ENCODE data around the gene ATP6V1E1. TPM values are rescaled to one million over a fixed set of nuclear protein-coding genes. Genes with fewer than 3 reads are reported as not detected.

ATP6V1E1 gene
- total and polyA plus RNA-seq, 10 of the 15 experiments (the other 5 are each of a cell fraction or from before 2014, with no cell fraction given): 66.7 to 128 (median 87.9) TPM

DNA sequence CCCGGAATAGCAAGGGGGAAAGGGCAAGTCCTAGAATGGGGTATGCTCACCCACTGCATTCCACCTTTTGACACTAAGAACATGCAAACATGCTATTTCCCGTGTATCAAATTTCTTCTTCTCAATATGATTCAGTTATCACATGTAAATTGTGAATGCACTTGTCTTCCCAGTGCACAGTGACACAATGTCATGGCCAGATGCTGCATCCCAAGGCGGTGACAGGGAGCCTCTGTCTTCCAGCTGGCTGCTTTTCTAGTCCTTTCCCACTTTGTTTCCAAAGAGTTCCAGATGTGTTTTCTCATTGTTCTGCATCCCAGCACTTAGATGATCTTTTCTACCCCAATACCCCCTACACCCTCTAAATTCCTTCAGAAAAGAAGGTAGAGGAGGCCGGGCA lies 52.9 kb downstream of the ATP6V1E1 start:
- Histone ChIP-seq H4K20me1 (ENCODE audit: control insufficient read depth, insufficient read depth) (no peaks in the 10 kb centered on the region), H3K9ac (ENCODE audit: control insufficient read depth, insufficient read depth, low read length) (no peak overlapping the region), H3K4me1 (ENCODE audit: control insufficient read depth, insufficient read depth, low read length) (no peaks in the 10 kb centered on the region), H3K27me3 (replicated peaks in 1 of 2; ENCODE audit: control insufficient read depth in 2 of 2, insufficient read depth in 2 of 2, low read length in 1 of 2) (no peaks in the 10 kb centered on the region; a peak in 2 of 4 replicates), H2AFZ (ENCODE audit: control insufficient read depth, low read depth, low read length) (no peak overlapping the region), H3K4me3 (no peak overlapping the region), H3K9me3 (replicated peaks; ENCODE audit: control insufficient read depth, insufficient read depth, low read length) (no peaks in the 10 kb centered on the region), H3K27ac (ENCODE audit: control insufficient read depth, insufficient read depth) (no peak overlapping the region), H3K79me2 (ENCODE audit: control insufficient read depth, insufficient read depth, low read length) (no peaks in the 10 kb centered on the region), H3K4me2 (ENCODE audit: control insufficient read depth, insufficient read depth) (no peak overlapping the region), H3K36me3 (ENCODE audit: control insufficient read depth in 2 of 2, insufficient read depth in 2 of 2, low read length in 1 of 2) (no peaks in the 10 kb centered on the region)
- CTCF ChIA-PET: no interaction called here
- WGBS (ENCODE audit: insufficient coverage, insufficient replicate concordance, low lambda C conversion rate, missing lambda C conversion rate): 68% methylated on average over 4 of the region's 4 CpGs
- in situ Hi-C loops (cut with MboI) (no loop called here), intact Hi-C loops (cut with micrococcal nuclease; ENCODE audit: unreplicated experiment) (no loop called here)
- POLR2A ChIA-PET: no interaction called here
- BruUV-seq (replicated peaks): no TSS peak
- ATAC-seq (no peak), FAIRE-seq (no peak), DNase-seq (ENCODE audit: low read depth, low spot score) (no peak)
- TF ChIP-seq CBX3 (IDR thresholded peaks at IDR 0.05; ENCODE audit: borderline replicate concordance, low read depth) (no peak), FOS (IDR thresholded peaks at IDR 0.05; ENCODE audit: borderline replicate concordance, extremely low read depth, insufficient read length) (no peak), SREBF2 (IDR thresholded peaks at IDR 0.05; ENCODE audit: low read length) (no peak), MYC (IDR thresholded peaks at IDR 0.05; ENCODE audit: insufficient read depth, insufficient read length, insufficient replicate concordance, low read length, severe bottlenecking) (no peak), ZNF217 (IDR thresholded peaks at IDR 0.05) (no peak), CREM (IDR thresholded peaks at IDR 0.05; ENCODE audit: low read depth) (no peak), PAX5 (IDR thresholded peaks at IDR 0.05; ENCODE audit: borderline replicate concordance, low read depth, low read length) (no peak), PRDM15 (CRISPR knock-in tag; IDR thresholded peaks at IDR 0.05) (no peak), HDGF (IDR thresholded peaks at IDR 0.05) (no peak), CHD1 (IDR thresholded peaks at IDR 0.05; ENCODE audit: low read depth, low read length) (no peak), PKNOX1 (IDR thresholded peaks at IDR 0.05) (no peak), ZSCAN29 (IDR thresholded peaks at IDR 0.05) (no peak), CBX5 (IDR thresholded peaks at IDR 0.05; ENCODE audit: low read depth) (no peak), STAT1 (conservative IDR thresholded peaks at IDR 0.05) (no peak), IRF3 (IDR thresholded peaks at IDR 0.05) (no peak), NBN (IDR thresholded peaks at IDR 0.05) (no peak)
- SMC1A ChIA-PET (ENCODE audit: uncharacterized antibody, unreplicated experiment): no interaction called here
- RAD21 ChIA-PET (ENCODE audit: unreplicated experiment): no interaction called here

Data from GM12878 (cell line).